GM18505 (cell line): ENCODE measurements around the gene CSTF1.

Experiments
- ATAC-seq: cut with Tn5 transposase; IDR thresholded peaks from one replicate; pipeline ENCODE4 v1.9.1; 2021; ENCODE audit not compliant: unreplicated experiment
- POLR2A ChIP-seq: IDR thresholded peaks from 4 replicates; pipeline ENCODE4 v1.6.1; 2011; ENCODE audit warnings: borderline replicate concordance; ENCODE audit not compliant: insufficient read depth, insufficient read length; ENCODE audit errors: extremely low read depth

The CSTF1 gene

GRCh38 chr20:56422824-56423189 lies 30.4 kb downstream of the CSTF1 start:
- ATAC-seq, result no peak
- no peak for TF ChIP-seq POLR2A

GRCh38 chr20:56423211-56423610 lies 30.8 kb downstream of the CSTF1 start:
- ATAC-seq, result no peak

GRCh38 chr20:56423886-56424285 lies 31.4 kb downstream of the CSTF1 start:
- no peak for ATAC-seq
- no peak for TF ChIP-seq POLR2A

More at GRCh38 chr20:56423211-56423610, 30.8 kb downstream of the CSTF1 start:
- TF ChIP-seq POLR2A, result no peak

GRCh38 chr20:56424931-56425330 lies 32.5 kb downstream of the CSTF1 start:
- no peak for ATAC-seq
- TF ChIP-seq POLR2A, result no peak

- no peak for ATAC-seq
- no peak for TF ChIP-seq POLR2A
Measured at GRCh38 chr20:56426026-56426425, 33.6 kb downstream of the CSTF1 start.

GRCh38 chr20:56426926-56427325 lies 34.5 kb downstream of the CSTF1 start:
- no peak for ATAC-seq
- no peak for TF ChIP-seq POLR2A

- ATAC-seq, result no peak
- TF ChIP-seq POLR2A, result no peak
Measured at GRCh38 chr20:56427797-56428196, 35.4 kb downstream of the CSTF1 start.

- no peak for ATAC-seq
Measured at GRCh38 chr20:56428410-56428809, 36.0 kb downstream of the CSTF1 start.

GRCh38 chr20:56428881-56429280 lies 36.4 kb downstream of the CSTF1 start:
- ATAC-seq, result no peak
- no peak for TF ChIP-seq POLR2A

More at GRCh38 chr20:56428410-56428809, 36.0 kb downstream of the CSTF1 start:
- no peak for TF ChIP-seq POLR2A

- ATAC-seq, result no peak
Measured at GRCh38 chr20:56429502-56429901, 37.1 kb downstream of the CSTF1 start.

GRCh38 chr20:56429941-56430340 lies 37.5 kb downstream of the CSTF1 start:
- no peak for TF ChIP-seq POLR2A
- no peak for ATAC-seq

More at GRCh38 chr20:56429502-56429901, 37.1 kb downstream of the CSTF1 start:
- no peak for TF ChIP-seq POLR2A

GRCh38 chr20:56430461-56430860 lies 38.0 kb downstream of the CSTF1 start:
- no peak for ATAC-seq
- TF ChIP-seq POLR2A, result no peak

GRCh38 chr20:56430957-56431356 lies 38.5 kb downstream of the CSTF1 start:
- no peak for TF ChIP-seq POLR2A
- no peak for ATAC-seq

GRCh38 chr20:56431471-56431870 lies 39.0 kb downstream of the CSTF1 start:
- no peak for TF ChIP-seq POLR2A
- no peak for ATAC-seq

- no peak for ATAC-seq
- TF ChIP-seq POLR2A, result no peak
Measured at GRCh38 chr20:56433221-56433879, 40.9 kb downstream of the CSTF1 start.
